ENCODE data around the gene KRT72.

Gene KRT72

GRCh38 chr12:52630008-52630500, 28.8 kb upstream of the KRT72 start:
- no peak for DNase-seq (ENCODE audit: low read depth)

- no peak for DNase-seq (ENCODE audit: low read depth)
Observed at GRCh38 chr12:52629281-52630007, 28.2 kb upstream of the KRT72 start.

- no peak for DNase-seq (ENCODE audit: low read depth)
Observed at GRCh38 chr12:52628841-52629240, 27.6 kb upstream of the KRT72 start.

- no peak for DNase-seq (ENCODE audit: low read depth)
Observed at GRCh38 chr12:52628111-52628507, 26.8 kb upstream of the KRT72 start.

- no peak for DNase-seq (ENCODE audit: low read depth)
Observed at GRCh38 chr12:52627395-52628110, 26.3 kb upstream of the KRT72 start.

- no peak for DNase-seq (ENCODE audit: low read depth)
Observed at GRCh38 chr12:52622349-52622748, 21.1 kb upstream of the KRT72 start.

GRCh38 chr12:52618866-52619265, 17.6 kb upstream of the KRT72 start:
- DNase-seq (ENCODE audit: low read depth) = no peak

GRCh38 chr12:52618216-52618615, 17.0 kb upstream of the KRT72 start, which contains the start of gene KRT73:
TSS of gene KRT73 (minus strand) at chr12:52618559. CDS start at chr12:52618524, 35 bp downstream.
- no peak for DNase-seq (ENCODE audit: low read depth)

- no peak for DNase-seq (ENCODE audit: low read depth)
Observed at GRCh38 chr12:52617403-52617785, 16.1 kb upstream of the KRT72 start.

GRCh38 chr12:52616680-52617402, 15.6 kb upstream of the KRT72 start:
- DNase-seq (ENCODE audit: low read depth) = no peak

GRCh38 chr12:52615912-52616311, 14.6 kb upstream of the KRT72 start:
- no peak for DNase-seq (ENCODE audit: low read depth)

- DNase-seq (ENCODE audit: low read depth) = no peak
Observed at GRCh38 chr12:52615208-52615868, 14.1 kb upstream of the KRT72 start.

- no peak for DNase-seq (ENCODE audit: low read depth)
Observed at GRCh38 chr12:52614381-52615207, 13.3 kb upstream of the KRT72 start.

- DNase-seq (ENCODE audit: low read depth) = no peak
Observed at GRCh38 chr12:52613384-52614030, 12.2 kb upstream of the KRT72 start.

GRCh38 chr12:52612431-52613383, 11.4 kb upstream of the KRT72 start:
- DNase-seq (ENCODE audit: low read depth) = no peak

GRCh38 chr12:52611080-52611468, 9.8 kb upstream of the KRT72 start:
- no peak for DNase-seq (ENCODE audit: low read depth)

GRCh38 chr12:52608826-52609630, 7.8 kb upstream of the KRT72 start:
- no peak for DNase-seq (ENCODE audit: low read depth)

- no peak for DNase-seq (ENCODE audit: low read depth)
Observed at GRCh38 chr12:52608161-52608560, 6.9 kb upstream of the KRT72 start.

GRCh38 chr12:52607314-52607713, 6.1 kb upstream of the KRT72 start:
- DNase-seq (ENCODE audit: low read depth) = no peak

Measured in activated gamma-delta T cell treated with anti-CD3 and anti-CD28 coated beads, Interleukin-2, amount 50 U/mL, for 16 hours (primary cell).